ENCODE measurements around the gene NDUFA12. TPM values are rescaled to one million over a fixed set of nuclear protein-coding genes. Genes with fewer than 3 reads are reported as not detected.
"Not testable (repeated sequence)": the region's sequence is repeated elsewhere in the genome, so short reads cannot be mapped to it uniquely, and the experiment has no call there.

Gene NDUFA12
- total and polyA plus RNA-seq, 8 donors = 20.7 to 68.0 (median 31.1) TPM

DNA sequence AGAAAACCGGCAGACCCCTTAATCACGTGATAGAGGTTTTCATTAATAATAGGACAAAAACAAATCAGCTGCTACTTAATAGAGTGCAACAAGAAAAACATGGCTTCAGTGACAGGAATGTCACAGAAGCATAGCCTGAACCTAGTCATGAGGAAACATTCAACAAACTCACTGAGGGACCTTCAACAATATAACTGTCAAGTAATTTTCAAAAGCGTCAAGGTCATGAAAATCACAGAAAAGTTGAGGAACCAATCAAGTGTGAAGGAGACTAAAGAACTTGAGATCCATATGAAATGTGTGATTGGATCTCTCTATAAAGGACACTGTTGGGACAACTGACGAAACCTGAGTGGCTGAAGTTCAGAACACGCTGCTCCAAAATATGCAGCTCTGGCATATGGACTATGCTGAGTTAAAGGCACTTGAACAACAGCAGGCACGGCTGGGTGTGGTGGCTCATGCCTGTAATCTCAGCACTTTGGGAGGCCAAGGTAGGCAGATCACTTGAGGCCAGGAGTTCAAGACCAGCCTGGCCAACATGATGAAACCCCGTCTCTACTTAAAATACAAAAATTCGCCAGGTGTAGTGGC, 16.3 kb downstream of the NDUFA12 start:
- Histone ChIP-seq H3K27ac (no peak overlapping the region), H3K36me3 (no peaks in the 10 kb centered on the region), H3K27me3 (no peaks in the 10 kb centered on the region), H3K4me1 (no peaks in the 10 kb centered on the region), H3K4me3 (no peak overlapping the region), H3K9me3 (no peaks in the 10 kb centered on the region)
- FAIRE-seq = no peak
- intact Hi-C loops (cut with DNase I) = loop anchor here in 1 of 3 donors (10.0 kb wide), 1 partner anchor 62 kb away; no protein-coding TSS in a partner anchor
- WGBS, 2 donors = 91 to 92% methylated on average over 8 of the region's 8 CpGs
- no peak for DNase-seq
- no peak for ATAC-seq
- TF ChIP-seq, protein P1, sequence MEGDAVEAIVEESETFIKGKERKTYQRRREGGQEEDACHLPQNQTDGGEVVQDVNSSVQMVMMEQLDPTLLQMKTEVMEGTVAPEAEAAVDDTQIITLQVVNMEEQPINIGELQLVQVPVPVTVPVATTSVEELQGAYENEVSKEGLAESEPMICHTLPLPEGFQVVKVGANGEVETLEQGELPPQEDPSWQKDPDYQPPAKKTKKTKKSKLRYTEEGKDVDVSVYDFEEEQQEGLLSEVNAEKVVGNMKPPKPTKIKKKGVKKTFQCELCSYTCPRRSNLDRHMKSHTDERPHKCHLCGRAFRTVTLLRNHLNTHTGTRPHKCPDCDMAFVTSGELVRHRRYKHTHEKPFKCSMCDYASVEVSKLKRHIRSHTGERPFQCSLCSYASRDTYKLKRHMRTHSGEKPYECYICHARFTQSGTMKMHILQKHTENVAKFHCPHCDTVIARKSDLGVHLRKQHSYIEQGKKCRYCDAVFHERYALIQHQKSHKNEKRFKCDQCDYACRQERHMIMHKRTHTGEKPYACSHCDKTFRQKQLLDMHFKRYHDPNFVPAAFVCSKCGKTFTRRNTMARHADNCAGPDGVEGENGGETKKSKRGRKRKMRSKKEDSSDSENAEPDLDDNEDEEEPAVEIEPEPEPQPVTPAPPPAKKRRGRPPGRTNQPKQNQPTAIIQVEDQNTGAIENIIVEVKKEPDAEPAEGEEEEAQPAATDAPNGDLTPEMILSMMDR (IDR thresholded peaks at IDR 0.05) = no peak

DNA sequence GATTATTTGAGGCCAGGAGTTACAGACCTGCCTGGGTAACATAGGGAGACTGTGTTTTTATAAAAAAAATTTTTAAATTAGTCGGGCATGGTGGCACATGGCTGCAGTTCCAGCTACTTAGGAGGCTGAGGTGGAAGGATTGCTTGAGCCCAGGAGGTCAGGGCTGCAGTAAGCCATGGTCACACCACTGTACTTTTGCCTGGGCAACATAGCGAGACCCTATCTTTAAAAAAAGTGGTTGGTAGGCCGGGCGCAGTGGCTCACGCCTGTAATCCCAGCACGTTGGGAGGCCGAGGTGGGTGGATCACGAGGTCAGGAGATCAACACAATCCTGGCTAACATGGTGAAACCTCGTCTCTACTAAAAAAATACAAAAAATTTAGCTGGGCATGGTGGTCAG, 18.4 kb downstream of the NDUFA12 start:
- not testable (repeated sequence) for H3K4me1 ChIP-seq, FAIRE-seq, DNase-seq, H3K27me3 ChIP-seq, ATAC-seq, H3K9me3 ChIP-seq, H3K27ac ChIP-seq, H3K36me3 ChIP-seq, H3K4me3 ChIP-seq
- intact Hi-C loops (cut with DNase I) = loop anchor here in 1 of 3 donors (10.0 kb wide), 1 partner anchor 60 kb away; no protein-coding TSS in a partner anchor
- WGBS, 2 donors = 82 to 84% methylated on average over 9 of the region's 9 CpGs

DNA sequence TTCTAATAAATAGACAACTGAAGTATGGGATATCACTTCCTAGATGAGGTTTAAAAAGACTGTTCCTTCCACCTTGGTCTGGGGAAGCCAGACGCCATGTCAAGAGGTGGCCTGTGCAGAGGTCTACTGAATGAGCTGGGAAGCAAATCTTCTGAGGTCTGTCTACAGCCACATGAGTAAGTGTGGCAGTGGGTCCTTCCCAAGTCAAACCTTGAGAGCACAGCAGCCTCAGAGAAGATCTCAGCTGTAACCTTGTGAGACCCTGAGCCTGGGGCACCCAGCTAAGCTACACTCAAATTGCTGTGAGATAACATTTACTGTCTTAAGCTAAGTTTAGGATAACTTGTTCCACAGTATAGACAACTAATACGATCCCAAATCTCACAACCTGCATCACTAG, 20.2 kb downstream of the NDUFA12 start:
- Histone ChIP-seq H3K4me3 (no peak overlapping the region), H3K36me3 (no peaks in the 10 kb centered on the region), H3K27ac (no peak overlapping the region), H3K27me3 (no peaks in the 10 kb centered on the region), H3K4me1 (no peaks in the 10 kb centered on the region), H3K9me3 (no peaks in the 10 kb centered on the region)
- TF ChIP-seq, protein P1 (IDR thresholded peaks at IDR 0.05) = no peak
- intact Hi-C loops (cut with DNase I) = loop anchor here in 1 of 3 donors (10.0 kb wide), 1 partner anchor 59 kb away; no protein-coding TSS in a partner anchor
- DNase-seq (no peak), FAIRE-seq (no peak), ATAC-seq (no peak)
- 90 to 92% methylated on average over 2 of the region's 2 CpGs for WGBS, 2 donors

DNA sequence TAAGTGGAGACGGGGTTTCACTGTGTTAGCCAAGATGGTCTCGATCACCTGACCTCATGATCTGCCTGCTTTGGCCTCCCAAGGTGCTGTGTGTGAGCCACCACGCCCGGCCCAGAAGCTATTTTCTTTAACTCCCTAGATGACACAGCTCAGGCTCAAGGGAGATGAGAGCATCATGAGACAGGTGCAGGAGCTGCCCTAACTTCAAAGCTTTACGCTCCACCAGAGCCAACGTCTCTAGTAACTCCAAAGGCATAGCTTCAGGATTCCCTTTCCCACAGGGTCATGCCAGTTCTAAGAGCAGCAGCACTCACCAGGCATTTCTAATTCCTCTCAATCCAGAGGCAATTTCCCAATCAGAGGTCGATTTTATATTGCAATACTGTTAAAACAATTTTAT, 21.0 kb downstream of the NDUFA12 start:
- H3K27ac ChIP-seq = no peak overlapping the region
- H3K9me3 ChIP-seq = no peaks in the 10 kb centered on the region
- TF ChIP-seq, protein P1 (IDR thresholded peaks at IDR 0.05) = no peak
- no peaks in the 10 kb centered on the region for H3K27me3 ChIP-seq
- DNase-seq (no peak), ATAC-seq (no peak), FAIRE-seq (no peak)
- WGBS, 2 donors = 68 to 73% methylated on average over 7 of the region's 7 CpGs
- H3K4me1 ChIP-seq = no peaks in the 10 kb centered on the region
- H3K36me3 ChIP-seq = no peaks in the 10 kb centered on the region
- no peak overlapping the region for H3K4me3 ChIP-seq
- intact Hi-C loops (cut with DNase I) = loop anchor here in 1 of 3 donors (10.0 kb wide), 1 partner anchor 58 kb away; no protein-coding TSS in a partner anchor

DNA sequence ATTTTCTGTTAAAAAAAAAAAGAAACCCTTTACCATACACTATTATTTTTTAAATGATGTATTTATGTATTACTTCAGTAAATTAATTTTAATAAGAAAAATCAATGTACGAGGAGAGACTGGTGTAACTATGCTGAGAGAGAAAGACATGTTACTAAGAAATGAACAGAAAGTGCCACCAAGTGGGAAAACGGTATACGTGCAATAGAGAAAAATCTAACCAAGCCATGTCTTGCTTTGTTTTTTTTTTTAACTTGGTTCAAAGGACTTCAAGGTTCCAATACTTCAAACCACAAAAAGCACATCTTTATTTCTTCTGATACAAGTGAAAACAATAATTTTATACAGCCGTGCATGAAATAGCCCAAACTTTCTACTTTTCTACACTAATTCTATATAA, 22.9 kb downstream of the NDUFA12 start:
- Histone ChIP-seq H3K4me3 (no peak overlapping the region), H3K27me3 (no peaks in the 10 kb centered on the region), H3K9me3 (no peaks in the 10 kb centered on the region), H3K4me1 (no peaks in the 10 kb centered on the region), H3K27ac (no peak overlapping the region), H3K36me3 (no peaks in the 10 kb centered on the region)
- FAIRE-seq (no peak), ATAC-seq (no peak), DNase-seq (no peak)
- 66 to 79% methylated on average over 4 of the region's 4 CpGs for WGBS, 2 donors
- intact Hi-C loops (cut with DNase I) = loop anchor here in 1 of 3 donors (10.0 kb wide), 1 partner anchor 56 kb away; no protein-coding TSS in a partner anchor
- TF ChIP-seq, protein P1 (IDR thresholded peaks at IDR 0.05) = no peak
